GM21526 (cell line): ENCODE measurements around the gene ARIH1.
"Not testable (repeated sequence)": the region's sequence is repeated elsewhere in the genome, so short reads cannot be mapped to it uniquely, and the experiment has no call there.

Experiments used
- ATAC-seq: cut with Tn5 transposase; IDR thresholded peaks from one replicate; pipeline ENCODE4 v1.9.1; 2021; ENCODE audit warnings: moderate library complexity; ENCODE audit not compliant: unreplicated experiment, low FRiP score

ARIH1 gene

GRCh38 chr15:72592676-72593075 lies 118.5 kb downstream of the ARIH1 start:
- no peak for ATAC-seq

DNA sequence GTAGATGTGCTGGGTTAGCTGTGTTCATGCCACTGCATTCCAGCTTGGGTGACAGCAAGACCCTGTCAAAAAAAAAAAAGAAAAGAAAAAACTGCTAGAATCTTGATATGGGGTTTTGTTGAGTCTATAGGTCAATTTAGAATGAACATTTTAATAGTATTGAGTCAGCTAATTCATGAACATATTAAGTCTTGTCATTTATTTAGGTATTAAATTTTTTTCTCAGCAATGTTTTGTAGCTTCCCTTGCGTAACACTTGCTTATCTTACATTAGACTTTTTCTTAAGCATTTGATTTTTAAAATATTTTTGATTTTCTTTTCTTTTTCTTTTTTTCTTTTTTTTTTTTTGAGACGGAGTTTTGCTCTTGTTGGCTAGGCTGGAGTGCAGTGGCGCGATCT lies 119.7 kb downstream of the ARIH1 start:
- no peak for ATAC-seq

DNA sequence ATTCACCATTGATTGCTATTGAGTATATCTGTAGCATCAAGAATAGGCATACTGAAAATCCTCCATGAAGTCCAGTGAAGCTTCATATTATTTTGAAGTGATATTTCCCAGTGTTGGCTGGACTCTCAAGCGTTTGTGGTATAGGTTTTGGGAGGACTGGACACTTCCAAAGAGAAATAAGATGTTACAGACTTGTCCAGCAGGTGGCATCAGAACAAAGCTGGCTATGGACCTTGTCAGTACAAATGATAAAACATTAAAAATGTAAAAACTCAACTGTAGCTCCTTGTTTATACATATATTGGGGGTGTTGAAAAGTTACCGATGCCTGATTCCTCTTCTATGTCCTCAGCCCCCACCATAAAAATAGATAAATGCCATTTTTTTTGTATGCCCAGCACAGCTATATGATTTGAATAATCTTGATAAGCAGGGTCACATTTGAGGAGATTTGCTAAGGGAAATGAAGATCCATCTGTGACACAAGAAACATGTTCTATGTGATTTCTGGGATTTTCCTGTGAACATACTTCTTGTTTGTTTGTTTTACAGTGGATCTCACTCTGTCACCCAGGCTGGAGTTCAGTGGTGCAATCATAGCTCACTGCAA lies 125.8 kb downstream of the ARIH1 start:
- no peak for ATAC-seq

DNA sequence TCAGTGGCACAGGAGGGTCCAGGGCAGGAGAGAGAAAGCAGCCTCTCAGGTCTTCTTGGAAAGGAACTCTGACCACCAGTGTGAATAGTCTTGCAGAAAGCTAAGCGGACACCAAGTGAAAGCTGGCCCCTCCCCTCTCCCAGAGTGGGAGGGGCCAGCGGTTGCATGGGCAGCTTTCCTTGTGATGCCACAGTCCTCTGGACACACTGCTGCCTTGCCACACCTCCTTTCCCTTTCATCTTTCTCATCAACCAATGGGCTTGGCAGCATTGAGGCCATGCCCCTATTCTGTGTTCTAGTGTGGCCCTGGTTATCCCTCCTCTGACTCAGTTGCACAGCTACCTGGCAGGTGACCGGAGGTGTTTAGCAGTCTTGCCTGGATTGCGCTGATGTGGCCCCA lies 130.7 kb downstream of the ARIH1 start:
- no peak for ATAC-seq

DNA sequence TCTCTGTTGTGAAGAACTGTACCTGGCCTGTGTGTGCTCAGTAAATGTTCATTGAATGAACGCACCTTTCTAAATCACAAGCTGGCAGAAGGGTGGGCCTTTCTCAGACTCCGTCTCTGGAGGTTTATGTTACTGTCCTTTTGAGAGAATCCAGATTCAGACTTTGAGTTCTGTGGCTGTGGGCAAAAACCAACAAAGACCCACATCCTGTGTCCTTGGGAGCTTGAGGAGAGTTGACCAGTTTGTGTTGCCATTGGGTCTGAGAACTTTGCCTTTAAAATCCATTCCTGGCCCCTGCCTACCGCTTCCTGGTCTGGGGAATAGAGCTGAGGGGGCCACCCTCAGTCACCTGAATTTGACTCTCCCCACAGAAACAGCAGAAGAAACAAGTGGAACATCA lies 134.0 kb downstream of the ARIH1 start:
- ATAC-seq = not testable (repeated sequence)

DNA sequence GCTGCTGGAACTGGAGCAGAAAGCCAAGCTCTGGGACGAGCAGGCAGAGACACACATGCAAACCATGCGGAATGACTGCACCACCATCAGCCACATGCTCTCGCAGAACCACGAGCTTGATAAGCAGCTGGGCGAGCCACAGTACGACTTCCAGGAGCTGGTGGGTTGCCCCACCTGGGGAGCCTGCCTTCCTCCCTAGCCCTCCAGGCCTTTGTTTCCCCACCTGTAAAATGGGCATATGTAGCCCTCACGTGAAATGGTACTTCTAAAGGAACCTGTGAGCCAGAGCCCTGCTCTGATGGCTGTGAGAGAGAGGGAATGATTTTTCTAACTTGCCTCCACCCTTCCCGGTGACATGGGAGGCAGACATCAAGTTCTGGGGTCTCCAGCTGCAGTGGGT lies 135.7 kb downstream of the ARIH1 start:
- ATAC-seq = no peak

DNA sequence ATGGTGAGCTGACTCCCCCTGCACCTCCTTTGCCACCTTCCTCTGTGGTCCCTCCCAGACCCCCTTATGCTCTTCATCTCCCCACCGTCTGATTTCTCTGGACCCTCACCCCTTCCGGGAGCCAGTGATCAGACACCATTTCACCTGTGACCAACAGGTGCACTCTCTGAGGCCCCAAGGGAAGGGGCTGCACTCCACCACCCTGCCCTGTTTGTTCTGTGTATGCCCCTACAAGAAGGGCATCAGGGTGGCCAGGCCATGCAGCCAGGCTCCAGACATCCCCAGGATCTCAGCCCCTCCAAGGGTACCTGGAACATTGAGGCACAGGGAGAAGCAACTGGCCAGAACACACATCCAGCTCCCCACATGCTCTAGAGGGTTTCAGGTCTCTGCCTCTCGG lies 138.2 kb downstream of the ARIH1 start:
- ATAC-seq = not testable (repeated sequence)

- no peak for ATAC-seq
Observed at GRCh38 chr15:72614810-72615532, 140.8 kb downstream of the ARIH1 start.

- ATAC-seq = not testable (repeated sequence)
Observed at GRCh38 chr15:72615533-72616233, 141.6 kb downstream of the ARIH1 start.

DNA sequence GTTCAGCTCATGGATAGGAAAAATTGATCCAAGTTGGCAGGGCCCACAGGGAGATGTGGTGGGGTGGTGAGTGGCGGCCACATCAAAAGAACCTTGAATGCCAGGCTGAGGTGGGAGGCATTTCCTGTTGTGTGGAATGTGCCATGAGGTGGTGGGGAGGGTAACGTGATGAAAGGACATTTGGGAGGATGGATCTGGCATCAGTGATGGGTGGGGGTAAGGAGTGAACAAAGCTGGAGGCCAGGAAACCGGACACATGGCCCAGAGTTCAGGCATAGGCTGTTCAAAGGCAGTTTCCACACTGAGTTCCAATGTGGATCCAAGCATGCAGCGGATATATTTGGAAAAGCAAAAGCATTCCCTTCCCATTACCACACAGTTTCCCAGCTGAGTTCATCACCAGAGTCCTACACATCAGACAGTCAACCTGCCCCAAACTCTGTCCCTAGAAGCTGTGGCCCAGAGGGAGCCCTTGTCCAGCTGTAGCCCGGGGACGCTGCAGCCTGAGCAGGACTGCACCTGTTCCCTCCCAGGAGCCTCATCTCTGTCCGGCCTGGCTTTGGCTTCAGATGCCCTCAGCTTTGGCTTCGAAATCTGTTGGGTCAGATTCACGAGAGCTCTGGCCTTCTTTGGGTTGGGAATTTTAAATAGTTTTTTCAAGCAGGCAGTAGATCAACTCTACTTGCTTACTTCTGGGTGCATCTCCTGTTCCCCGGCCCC lies 142.5 kb downstream of the ARIH1 start:
- ATAC-seq = no peak

GRCh38 chr15:72623854-72624253 lies 149.7 kb downstream of the ARIH1 start:
- not testable (repeated sequence) for ATAC-seq

GRCh38 chr15:72626153-72626552 lies 152.0 kb downstream of the ARIH1 start:
- not testable (repeated sequence) for ATAC-seq

GRCh38 chr15:72628249-72629067 lies 154.3 kb downstream of the ARIH1 start:
- ATAC-seq = not testable (repeated sequence)

DNA sequence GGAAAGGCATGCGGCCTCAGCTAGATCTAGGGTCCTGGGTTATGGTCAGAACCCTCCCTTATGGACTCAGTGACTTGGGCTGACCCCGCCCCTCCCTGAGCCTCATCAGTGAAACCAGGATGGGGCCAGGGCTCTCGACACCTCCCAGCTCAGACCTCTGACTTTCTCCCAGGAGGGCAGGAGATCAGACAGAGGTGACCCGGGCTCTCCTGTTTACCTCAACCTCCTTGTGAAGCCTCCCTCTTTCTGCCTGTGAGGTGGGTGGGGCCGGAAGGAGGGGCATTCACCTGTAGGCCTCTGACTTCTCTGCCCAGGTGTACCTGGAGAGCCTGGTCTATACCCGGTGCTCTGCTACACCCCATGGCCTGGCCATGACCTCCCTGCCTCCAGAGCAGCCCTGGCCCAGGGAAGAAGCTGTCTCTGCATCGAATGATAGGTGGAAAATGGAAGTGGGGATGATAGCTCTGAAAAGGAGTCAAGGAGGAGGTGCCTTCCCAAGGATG lies 155.0 kb downstream of the ARIH1 start:
- not testable (repeated sequence) for ATAC-seq

GRCh38 chr15:72636519-72637282 lies 162.6 kb downstream of the ARIH1 start:
- peak; percentile 78 for ATAC-seq

DNA sequence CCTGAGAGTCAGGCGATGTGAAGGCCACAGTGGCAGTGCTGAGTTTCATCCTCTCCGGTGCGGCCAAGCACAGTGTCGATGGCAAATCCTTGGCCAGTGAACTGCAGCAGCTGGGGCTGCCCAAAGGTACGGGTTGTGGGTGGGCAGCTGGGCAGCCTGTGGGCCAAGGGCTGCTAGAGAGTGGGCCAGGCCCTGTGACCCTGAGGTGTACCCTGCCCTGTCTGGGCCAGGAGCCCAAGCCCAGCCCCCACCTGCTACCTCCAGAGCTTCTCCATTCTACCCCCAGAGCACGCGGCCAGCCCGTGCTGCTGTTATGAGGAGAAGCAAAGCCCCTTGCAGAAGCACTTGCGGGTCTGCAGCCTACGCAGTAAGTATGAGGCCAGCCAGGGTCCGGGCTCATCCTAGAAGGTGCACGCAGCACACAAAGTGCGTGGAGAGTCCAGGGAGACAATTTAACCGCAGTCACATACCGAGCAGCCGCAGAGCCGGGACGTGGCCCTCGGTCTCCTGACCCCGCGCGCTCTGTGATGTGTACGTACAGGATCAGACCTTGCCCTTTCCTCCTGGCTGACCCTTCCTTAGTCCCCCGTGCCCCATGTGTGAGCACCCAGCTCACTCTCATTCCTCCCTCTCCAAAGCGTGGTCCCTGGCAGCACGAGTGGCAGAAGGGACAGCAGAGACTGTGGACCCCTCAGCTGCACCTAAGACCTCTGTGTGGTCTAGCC lies 165.8 kb downstream of the ARIH1 start:
- ATAC-seq = not testable (repeated sequence)

- not testable (repeated sequence) for ATAC-seq
Observed at GRCh38 chr15:72642271-72642670, 168.1 kb downstream of the ARIH1 start.

DNA sequence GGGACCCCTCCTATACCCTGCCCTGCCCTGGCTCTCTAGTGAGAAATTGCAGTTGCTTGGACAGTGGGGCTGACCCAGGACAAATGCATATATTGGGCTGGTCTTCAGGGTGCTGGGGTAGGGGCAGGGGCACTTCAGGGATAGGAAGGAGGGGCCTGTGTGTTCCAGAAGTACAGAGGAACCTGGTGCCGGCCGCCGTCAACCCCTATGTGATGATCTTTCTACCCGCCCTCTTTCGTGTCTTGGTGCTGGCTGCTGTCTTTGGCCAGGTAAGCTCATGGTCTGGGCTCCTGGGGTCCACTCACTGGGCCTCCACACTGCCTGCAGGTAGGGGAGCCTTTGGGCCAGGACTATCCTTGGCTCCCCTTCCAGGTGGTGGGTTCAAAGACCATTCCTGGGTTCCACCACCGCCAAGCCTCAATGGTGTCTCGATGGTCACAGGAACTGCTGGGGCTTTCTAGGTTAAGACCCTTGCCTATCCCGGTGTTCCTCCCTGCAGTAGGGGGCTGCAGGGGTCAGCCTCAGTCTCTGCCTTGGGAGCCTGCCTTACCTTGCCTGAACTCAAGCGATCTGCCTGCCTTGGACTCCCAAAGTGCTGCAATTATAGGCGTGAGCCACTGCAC lies 174.6 kb downstream of the ARIH1 start:
- ATAC-seq = not testable (repeated sequence)
